Ramos (cell line): ENCODE results near the gene COL18A1.
"Not testable (repeated sequence)": the region's sequence is repeated elsewhere in the genome, so short reads cannot be mapped to it uniquely, and the experiment has no call there.

Experiments used
- in situ Hi-C: fragments of 300-500 bp; cut with MboI; formaldehyde crosslinking; loops from one replicate; pipeline ENCODE4 v1.14.3; 2022; ENCODE audit warnings: low sequenced_read_pairs; ENCODE audit not compliant: unreplicated experiment

Gene COL18A1

DNA sequence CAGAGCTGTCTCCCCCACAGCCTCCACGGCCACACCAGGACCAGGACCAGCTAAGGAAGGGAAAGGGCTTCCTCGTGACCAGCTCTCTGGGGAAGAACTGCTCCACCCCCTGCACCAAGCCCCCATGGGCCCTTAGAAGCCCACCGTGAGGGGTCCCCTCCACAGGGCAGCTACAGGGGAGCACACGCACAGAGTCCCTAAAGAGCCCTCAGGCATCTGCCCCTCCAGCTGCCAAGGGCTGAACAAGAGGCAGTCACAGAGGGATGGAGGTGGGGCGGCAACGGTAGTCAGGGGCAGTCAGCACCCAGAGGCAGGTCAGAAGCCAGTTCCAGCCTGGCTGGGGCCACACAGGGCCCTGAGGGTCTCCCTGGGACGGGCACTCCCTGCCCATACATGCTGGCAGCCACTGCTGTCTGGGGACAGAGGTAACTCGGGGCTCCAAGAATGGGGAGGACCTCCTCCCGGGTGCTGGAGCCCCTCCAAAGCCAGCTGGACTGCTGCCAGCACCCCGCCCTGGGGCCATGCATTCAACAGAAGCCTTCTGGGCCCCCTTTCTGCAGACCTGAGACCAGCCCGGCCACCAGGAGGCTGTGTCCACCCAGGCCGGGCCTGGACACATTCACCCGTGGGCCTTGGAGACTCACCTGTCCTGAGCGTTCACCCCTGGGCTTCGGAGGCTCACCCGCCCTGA is 118.6 kb downstream of the COL18A1 start:
- in situ Hi-C loops = no loop called here

DNA sequence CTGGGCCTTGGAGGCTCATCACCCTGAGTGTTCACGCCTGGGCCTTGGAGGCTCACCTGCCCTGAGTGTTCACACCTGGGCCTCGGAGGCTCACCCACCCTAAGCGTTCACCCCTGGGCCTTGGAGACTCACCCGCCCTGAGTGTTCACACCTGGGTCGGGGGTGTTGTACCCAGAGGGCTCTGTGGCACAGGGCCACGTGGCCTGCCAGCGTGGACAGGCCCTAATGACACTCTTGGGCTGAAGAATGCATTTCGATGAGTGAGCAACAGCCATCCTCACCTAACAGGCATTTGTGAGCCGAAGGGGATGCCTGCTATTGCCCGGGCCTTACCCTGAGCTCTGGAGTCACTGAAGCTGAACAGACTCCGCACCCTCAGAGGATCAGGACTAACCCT is 119.8 kb downstream of the COL18A1 start:
- in situ Hi-C loops = no loop called here

DNA sequence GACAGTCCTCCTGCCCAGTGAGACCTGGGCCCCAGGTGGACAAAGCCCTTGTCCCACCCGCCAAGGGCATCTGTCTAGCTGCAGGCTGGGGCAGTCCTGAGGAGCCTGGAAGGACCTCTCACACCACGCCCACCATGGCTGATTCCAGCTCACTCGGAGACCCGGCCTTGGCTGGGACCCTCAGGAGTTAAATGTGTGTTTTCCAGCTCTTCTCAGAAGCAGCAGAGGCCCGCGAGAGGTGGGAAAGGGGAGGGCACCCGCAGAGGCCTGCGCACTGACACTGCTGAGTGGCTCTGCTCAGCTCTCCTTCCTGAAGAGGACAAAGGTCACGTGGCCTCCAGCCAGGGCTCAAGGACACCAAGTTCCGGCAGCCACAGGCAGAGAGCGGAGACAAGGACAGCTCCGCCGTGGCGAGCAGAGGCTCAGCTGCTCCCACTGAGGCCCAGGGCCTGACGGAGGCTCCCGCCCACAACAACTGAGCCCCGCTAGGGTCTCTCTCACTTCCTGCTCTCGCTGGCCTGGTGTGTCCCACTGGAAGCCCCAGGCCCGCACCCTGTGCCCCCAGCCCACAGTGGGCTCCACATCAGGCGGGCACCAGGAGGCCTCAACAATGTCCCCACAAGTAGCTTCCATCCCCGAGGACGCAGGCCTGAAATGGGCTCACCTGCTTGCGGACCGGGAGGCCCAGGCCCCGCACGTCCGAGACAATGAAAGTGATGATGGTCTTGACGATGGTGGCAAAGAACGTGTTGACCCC is 120.4 kb downstream of the COL18A1 start:
- in situ Hi-C loops = no loop called here

DNA sequence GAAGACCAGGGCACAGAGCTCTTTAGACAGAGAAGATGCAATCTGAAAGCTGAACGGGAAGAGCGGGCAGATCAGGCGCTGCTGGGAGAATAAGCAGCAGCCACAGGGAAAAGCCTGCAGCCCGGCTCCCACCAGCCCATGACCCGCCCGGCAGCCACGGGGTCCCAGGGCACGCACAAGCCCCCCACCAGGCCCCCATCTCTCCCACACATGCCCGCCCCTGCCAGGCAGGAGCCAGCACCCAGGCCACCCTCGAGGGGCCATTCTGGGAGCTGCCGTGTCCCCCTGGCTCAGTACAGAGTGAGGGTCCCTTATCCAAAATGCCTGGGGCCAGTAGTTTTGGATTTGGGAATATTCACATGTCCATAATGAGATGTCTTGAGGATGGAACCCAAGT is 120.9 kb downstream of the COL18A1 start:
- in situ Hi-C loops = no loop called here

DNA sequence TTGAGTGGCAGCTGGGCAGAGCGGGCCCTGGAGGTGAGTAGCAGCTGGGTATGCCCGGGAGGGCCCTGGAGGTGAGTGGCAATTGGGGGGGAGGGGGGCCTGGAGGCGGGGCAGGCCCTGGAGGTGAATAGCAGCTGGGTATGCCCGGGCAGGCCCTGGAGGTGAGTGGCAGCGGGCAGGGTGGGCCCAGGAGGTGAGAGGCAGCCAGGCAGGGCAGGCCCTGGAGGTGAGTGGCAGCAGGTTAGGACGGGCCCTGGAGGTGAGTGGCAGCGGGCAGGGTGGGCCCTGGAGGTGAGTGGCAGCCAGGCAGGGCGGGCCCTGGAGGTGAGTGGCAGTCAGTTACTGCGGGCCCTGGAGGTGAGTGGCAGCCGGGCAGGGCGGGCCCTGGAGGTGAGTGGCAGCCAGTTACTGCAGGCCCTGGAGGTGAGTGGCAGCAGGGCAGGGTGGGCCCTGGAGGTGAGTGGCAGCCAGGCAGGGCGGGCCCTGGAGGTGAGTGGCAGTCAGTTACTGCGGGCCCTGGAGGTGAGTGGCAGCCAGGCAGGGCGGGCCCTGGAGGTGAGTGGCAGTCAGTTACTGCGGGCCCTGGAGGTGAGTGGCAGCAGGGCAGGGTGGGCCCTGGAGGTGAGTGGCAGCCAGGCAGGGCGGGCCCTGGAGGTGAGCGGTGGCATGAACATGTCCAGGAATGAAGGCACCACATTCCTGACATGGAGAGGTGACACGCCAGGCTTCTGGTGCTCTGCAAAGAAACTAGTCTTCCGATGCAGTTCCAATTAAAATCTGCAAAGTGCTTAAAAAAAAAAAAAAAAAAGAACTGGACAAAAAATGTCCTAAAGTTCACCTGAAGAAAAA is 122.4 kb downstream of the COL18A1 start:
- in situ Hi-C loops = not testable (repeated sequence)

DNA sequence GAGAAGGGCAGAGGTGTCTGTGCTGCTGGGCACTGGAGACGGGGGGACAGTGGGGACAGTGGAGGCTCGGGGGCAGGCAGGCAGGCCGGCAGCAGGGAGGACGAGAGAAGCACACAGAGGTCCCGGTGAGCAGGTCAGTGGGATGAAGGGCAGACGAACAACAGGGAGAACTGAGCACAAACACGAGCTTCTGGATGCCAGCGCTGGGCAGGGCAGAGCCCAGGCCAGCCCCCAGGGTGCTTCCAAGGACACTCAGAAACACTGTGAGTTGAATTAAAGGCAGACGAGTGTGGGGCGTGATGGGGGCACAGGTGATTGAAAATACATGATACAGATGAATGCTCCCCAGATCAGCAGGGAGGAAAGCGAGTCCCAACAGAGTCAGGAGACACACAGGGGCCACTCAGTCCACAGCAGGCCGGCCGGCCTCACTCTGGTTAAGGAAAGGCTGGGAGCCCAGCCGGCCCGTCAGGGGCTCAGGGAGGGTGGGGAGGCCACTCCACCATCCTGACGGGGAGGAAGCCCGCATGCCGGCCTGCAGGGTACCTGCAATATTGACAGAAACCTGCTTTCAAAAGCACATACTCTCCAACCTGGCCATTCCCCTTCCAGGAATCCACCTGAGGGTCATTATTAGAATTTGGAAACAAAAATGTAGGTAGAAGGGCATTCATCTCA is 123.2 kb downstream of the COL18A1 start:
- in situ Hi-C loops = no loop called here

DNA sequence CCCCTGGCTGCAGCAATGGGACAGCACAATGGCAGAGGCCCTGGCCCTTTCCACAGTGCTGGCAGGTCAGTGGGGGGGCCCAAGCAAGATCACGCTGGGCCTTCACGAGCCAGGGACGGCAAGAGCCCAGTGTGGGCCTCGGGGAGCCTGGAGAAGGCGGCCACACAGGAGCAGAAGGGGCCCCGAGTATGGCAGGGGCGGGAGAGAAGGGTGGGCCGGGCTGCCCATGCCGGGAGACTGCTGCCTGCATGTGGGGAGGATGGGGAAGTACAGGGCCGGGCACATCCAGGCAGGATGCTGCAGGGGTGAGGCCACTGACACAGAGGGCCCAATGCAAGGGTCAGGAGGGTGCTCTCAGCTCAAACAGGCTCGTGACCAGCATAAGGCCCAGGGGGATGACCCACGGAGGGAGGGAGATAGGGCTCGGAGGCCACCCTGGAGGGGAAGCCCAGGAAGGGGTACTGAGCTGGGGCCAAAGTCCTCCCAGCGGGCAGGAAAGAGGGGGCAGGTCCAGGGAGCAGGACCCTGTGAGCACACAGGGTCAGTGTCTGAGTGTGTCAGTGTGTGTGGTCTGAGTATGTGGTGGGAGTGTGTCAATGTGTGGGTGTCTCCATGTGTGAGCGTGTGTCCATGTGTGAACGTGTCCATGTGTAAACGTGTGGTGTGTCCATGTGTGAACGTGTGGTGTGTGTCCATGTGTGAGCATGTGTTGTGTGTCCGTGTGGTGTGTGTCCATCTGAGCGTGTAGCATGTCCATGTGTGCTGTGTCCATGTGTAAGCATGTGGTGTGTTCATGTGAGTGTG is 124.2 kb downstream of the COL18A1 start:
- in situ Hi-C loops = no loop called here

DNA sequence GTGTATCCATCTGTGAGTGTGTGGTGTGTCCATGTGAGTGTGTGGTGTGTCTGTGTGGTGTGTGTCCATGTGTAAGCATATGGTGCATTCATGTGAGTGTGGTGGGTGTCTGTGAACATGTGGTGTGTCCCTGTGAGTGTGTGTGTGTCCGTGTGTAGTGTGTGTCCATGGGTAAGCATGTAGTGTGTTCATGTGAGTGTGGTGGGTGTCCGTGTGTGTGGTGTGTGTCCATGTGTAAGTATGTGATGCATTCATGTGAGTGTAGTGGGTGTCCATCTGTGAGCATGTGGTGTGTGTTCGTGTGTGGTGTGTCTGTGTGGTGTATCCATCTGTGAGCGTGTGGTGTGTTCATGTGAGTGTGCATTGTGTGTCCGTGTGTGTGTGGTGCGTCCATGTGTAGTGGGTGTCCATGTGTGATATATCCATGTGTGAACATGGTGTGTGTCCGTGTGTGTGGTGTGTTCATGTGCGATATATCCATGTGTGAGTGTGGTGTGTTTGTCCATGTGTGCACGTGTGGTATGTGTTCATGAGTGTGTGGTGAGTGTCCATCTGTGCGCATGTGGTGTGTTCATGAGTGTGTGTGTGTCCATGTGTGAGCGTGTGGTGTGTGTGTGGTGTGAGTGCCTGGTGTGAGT is 124.9 kb downstream of the COL18A1 start:
- in situ Hi-C loops = no loop called here

DNA sequence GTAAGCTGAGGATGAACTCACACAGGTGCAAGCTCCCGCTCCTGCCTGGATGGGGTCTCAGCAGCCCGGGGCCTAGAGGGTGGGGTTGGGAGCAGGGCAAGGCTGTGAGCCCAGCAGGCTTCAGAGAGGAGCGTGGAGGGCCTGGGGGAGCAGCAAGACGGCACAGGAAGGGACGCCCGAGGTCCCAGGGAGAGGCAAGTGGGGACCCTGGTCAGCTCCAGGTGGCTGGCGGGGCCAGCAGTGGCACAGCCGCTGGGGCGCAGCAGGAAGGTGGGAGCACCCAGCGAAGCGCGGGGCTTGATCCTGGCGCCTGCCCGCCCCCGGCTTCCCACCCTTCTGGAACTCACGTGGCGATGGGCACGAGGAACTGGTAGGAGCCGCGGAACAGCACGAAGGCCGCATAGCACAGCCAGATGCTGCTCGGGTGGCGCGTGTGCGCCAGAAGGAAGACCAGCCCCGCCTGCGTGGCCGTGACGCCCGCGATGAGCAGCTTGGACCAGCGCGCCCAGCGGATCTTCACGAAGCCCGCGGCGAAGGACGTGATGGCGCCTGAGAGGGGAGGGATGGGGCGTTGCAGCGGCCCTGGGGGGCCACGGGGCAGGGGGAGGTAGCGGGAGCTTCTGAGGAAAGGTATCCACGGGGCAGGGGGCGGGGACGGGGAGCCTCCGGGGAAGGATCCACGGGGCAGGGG is 125.6 kb downstream of the COL18A1 start:
- in situ Hi-C loops = no loop called here

DNA sequence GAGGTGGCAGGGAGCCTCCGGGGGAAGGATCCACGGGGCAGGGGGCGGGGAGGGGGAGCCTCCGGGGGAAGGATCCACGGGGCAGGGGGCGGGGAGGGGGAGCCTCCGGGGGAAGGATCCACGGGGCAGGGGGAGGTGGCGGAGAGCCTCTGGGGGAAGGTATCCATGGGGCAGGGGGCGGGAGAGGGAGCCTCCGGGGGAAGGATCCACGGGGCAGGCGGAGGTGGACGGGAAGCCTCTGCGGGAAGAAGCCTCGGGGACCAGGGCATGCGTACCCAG is 126.1 kb downstream of the COL18A1 start:
- in situ Hi-C loops = not testable (repeated sequence)

DNA sequence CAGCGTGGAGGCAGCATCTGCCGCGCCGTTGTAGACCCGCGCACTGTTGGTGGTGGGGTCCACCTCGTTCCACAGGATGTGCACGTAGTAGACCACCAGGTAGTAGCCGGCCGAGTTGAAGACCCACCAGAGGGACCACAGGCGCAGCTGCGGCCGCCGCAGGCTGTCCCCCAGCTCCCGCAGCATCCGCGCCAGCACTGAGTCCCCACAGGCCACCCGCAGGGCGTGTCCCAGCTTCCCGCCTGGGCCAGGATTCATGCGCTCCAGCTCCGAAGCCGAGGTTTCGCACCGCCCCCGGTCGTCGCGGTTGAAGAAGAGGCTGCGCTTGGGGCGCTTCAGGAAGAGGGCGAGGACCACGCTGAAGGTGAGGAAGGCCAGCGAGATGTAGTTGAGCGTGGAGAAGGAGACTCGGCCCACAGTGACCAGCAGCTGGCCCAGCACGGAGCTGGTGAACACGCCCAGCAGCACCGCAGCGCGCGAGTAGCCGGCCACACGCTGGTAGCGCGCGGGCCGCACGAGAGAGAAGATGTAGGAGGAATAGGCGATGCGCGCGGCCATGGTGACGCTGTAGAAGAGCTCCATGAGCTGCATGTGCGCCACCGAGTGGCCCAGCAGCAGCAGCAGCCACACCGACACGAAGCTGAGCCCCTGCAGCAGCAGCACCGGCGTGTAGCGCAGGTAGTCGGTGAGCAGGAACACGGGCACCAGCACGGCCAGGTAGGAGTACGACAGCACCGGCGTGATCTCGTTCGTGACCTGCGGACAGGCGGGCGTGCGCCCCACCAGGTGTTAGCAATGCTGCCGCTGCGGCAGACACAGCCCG is 126.6 kb downstream of the COL18A1 start:
- in situ Hi-C loops = no loop called here

DNA sequence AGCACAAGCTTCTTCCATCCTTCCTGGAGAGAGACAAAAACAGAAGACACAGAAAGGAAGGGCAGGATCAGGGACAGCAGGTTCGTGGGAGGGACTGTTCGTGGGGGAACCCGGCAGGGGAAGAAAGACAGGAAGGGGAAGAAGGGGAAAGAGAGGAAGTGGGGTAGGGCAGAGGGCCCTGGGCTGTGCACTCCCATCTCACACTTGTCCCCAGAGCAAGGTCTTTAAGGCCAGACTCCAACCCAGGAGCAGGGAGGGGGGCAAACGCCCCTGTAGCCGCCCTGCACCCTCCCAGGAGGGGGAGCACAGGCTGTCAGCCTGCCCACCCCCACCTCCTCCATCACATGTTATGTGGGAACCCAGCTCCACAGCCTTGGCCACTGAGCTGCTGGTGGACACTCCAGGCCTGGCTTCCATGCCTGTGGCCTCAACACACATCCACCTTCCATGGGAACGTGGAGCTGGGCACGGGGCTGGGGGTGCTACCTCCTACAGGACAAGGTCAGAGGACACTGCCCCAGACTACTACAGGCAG is 127.9 kb downstream of the COL18A1 start:
- in situ Hi-C loops = no loop called here

DNA sequence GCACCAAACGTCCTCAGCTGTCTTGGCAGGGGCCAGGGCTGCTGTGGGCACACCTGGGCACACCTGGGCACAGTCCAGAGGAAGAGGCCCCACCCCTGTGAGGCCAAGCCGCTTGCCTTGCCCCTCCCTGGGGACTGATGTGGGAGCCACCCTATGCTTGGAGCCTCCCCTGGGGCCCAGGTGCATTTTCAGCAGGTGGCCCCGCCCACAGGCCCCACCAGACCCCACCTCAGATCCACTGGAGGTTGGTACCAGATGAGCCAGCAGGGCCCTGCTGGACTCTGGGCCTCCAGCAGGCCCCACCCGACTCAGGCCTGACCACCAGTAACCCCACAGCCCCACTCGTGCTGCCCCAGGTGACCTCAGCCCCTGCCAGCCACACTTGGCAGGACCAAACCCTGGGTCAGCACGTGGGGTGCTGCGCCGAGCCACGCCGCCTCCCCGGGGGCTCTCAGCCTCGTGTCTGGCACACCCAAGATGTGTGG is 128.4 kb downstream of the COL18A1 start:
- in situ Hi-C loops = no loop called here

DNA sequence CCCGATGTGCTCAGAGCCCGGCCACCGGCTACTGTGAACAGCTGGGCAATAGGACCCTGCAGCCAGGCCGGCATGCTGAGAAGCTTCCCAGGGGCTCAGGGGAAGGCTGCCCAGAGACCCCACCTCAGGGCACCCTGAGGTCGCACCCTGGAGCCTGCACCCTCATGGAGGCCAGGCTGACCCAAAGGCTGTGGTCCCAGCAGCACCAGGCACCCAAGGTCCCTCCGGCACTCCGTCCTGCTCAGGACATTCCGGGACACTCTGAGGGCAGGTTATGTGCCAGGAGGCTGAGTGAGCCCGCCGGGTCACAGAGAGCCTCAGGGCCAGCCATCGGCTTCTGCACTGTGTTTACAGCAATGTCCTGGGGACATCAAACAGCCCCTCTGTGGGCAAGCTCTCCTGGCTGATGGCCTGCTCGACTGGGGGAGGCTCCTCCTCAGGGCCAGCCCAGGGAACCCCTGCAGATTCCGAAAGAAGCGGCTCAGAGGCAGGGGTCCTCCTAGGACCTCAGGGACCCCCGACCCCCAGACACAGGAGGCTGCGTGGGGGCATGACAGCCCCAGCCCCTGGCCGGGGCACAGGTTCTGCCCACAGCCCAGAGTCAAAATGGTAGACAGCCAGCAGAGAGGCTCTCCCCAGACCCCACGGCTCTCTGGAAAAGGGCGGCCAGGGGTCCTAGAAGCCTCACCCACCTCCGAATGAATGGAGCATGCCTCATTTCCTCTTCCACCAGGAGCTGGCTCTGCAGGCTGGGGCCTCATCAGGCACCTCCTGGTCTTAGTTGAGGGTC is 129.1 kb downstream of the COL18A1 start:
- in situ Hi-C loops = no loop called here

DNA sequence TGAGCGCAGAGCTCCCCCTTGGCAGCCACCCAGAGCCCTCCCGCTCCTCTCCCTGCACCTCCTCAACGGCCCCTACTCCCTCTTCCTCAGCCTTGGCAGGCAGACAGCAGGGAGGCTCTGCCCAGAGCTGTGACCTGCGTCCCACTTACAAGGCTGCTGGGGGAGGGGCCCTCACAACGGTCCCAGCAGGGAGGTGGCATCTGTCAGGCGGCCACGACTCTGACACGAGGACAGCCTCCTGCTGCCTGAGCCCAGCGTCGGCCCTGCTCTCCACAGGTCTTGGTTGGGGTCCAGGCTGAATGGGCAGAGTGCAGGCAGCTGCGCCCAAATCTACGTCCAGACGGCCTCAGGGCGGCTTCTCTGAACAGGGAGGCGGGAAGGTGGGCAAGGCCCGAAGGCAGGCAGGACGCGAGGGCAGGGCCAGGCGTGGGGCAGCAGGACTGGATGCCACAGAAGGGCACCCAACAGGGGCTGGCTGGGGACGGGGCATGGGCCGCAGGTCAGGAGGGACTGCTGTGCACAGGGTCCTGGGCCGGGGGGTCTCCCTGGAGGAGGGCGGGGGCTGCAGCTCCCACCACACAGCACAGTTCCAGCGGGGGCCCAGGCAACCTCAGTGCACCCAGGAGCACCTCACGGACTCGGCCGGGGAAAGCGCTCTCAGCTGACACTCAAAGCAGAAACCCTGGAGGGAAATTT is 129.8 kb downstream of the COL18A1 start:
- in situ Hi-C loops = no loop called here

DNA sequence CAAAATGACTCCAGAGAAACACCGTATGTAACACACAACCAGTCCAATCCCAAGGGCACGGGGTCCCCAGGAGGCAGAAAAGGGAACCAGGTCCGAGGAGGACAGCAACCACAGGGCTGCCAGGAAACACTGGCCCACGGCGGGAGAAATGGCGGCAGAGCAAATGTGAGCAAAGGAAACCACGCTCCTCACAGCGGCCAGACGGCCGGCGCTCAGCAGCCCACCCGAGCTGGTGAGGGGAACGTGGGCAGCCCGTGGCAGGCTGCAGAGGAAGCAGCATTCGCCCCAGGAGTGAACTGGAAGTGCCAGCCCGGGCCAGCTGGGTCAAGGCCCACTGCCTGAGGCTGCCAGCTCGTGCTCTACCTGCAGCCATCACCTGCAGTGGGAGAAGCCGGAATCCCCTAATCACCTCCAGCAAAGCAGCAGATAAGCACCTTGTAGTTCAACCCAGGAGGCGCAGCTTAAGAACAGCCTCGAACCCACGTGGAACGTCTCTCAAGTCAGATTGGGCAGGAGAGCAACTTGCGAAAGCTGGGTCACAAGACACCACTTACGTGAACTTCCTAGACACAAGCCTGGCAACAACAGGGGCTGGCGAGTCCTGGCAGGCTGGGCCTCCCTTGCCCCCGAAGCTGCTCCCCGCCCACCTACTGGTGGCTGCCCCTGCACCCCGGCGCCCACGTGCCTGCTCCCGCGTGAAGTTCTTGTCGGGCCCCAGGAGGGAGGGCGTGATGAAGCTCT is 130.5 kb downstream of the COL18A1 start:
- in situ Hi-C loops = no loop called here
